Pancreas (tissue), 10 donors: ENCODE data around the gene SLC36A3. TPM values are rescaled to one million over a fixed set of nuclear protein-coding genes. Genes with fewer than 3 reads are reported as not detected.

Experiments used
- ATAC-seq, 4 donors: fragments of 200-7000 bp; cut with Tn5 transposase; one replicate each; pipeline versions ENCODE4 v1.8.0 to v1.9.1; 2020; ENCODE audit warnings: mild to moderate bottlenecking in 4 of 4, moderate library complexity in 4 of 4
- DNase-seq, 6 donors: peaks; one replicate each; pipeline ENCODE4 v3.0.0-alpha.2; 2020
- FAIRE-seq: peaks from 2 replicates; lab custom pipeline; 2012; peaks lifted over from hg19 to GRCh38; lab: Jason Lieb, UNC
- H3K27ac ChIP-seq, 4 donors: fragments of 200-600 bp; sonication (generic); 1 replicate in 3 of 4; 2 replicates in 1 of 4; pipeline versions ENCODE4 v1.5.0 to v1.8.0; 2020
- H3K27me3 ChIP-seq, 4 donors: fragments of 200-600 bp; one replicate each; pipeline ENCODE4 v1.8.0; 2021
- H3K36me3 ChIP-seq, 3 donors: fragments of 200-600 bp; sonication (generic) in 1 of 3; one replicate each; pipeline versions ENCODE4 v1.5.0 to v1.8.0; 2020 to 2021
- H3K4me1 ChIP-seq, 3 donors: fragments of 200-600 bp; one replicate each; pipeline ENCODE4 v1.8.0; 2021
- H3K4me3 ChIP-seq, 4 donors: fragments of 200-600 bp; sonication (generic) in 2 of 4; one replicate each; pipeline versions ENCODE4 v1.5.0 to v1.8.0; 2020 to 2021
- H3K9me3 ChIP-seq, 4 donors: fragments of 200-600 bp; one replicate each; pipeline ENCODE4 v1.8.0; 2021
- WGBS, 2 donors: extraction: QIAGEN DNeasy Blood & Tissue Kit; methylation state at CpG; one replicate each; pipeline ENCODE4 v1.1.7; 2013; 5-methylcytosine and 5-hydroxymethylcytosine counted together
- intact Hi-C, 3 donors: fragments of 100-400 bp; cut with DNase I; formaldehyde crosslinking; loops; one replicate each; pipeline versions ENCODE4 v1.11.1 to v1.14.2; 2022
- polyA plus RNA-seq, 2 donors: library from polyadenylated mRNA; stranded (reverse); fragments of 200-250 nt; gene quantifications; one replicate each; pipeline ENCODE4 v1.2.3, GENCODE V29; 2013
- total RNA-seq, 6 donors: library from RNA; stranded (reverse); fragmentation: NEBNext Ultra II Directional in 4 of 6; extraction: Animal tissue kit (Norgen Biotek cat#: 25700) in 4 of 6; gene quantifications; one replicate each; pipeline versions ENCODE4 v1.2.1 to v1.2.4, GENCODE V29; 2021 to 2023
- TF ChIP-seq, protein P1 (sequence below), 4 donors: fragments of 200-600 bp; sonication (generic) in 3 of 4; IDR thresholded peaks; one replicate each; pipeline versions ENCODE4 v1.5.0 to v1.8.0; 2021; ENCODE audit warnings: antibody characterized with exemption in 4 of 4
- donor health status: healthy with polysubstance abuse.
- donor health status: DM: no; HTN: no; CAD: no; lungs with moderate emphysema.
- donor health status: DM: no; HTN: no; CAD: no.
- donor health status: control.
- donor health status: control.
- donor health status: Bipolar disorder and iron deficiency.
- donor health status: DM: yes; HTN: yes; CAD: no.
- donor health status: DM: no; HTN: no; CAD: no.
- donor health status: DM: no; HTN: no; CAD: no.
- donor health status: DM: yes; HTN: yes; CAD: no.

The SLC36A3 gene
- total and polyA plus RNA-seq, 8 donors, result not detected

GRCh38 chr5:151332857-151333256 lies 29.3 kb upstream of the SLC36A3 start:
- ATAC-seq (no peak), DNase-seq (no peak), FAIRE-seq (no peak)
- Histone ChIP-seq H3K9me3 (no peaks in the 10 kb centered on the region), H3K4me1 (no peaks in the 10 kb centered on the region), H3K36me3 (no peaks in the 10 kb centered on the region), H3K27me3 (no peaks in the 10 kb centered on the region), H3K4me3 (no peak overlapping the region), H3K27ac (no peak overlapping the region)
- TF ChIP-seq, protein P1, sequence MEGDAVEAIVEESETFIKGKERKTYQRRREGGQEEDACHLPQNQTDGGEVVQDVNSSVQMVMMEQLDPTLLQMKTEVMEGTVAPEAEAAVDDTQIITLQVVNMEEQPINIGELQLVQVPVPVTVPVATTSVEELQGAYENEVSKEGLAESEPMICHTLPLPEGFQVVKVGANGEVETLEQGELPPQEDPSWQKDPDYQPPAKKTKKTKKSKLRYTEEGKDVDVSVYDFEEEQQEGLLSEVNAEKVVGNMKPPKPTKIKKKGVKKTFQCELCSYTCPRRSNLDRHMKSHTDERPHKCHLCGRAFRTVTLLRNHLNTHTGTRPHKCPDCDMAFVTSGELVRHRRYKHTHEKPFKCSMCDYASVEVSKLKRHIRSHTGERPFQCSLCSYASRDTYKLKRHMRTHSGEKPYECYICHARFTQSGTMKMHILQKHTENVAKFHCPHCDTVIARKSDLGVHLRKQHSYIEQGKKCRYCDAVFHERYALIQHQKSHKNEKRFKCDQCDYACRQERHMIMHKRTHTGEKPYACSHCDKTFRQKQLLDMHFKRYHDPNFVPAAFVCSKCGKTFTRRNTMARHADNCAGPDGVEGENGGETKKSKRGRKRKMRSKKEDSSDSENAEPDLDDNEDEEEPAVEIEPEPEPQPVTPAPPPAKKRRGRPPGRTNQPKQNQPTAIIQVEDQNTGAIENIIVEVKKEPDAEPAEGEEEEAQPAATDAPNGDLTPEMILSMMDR (IDR thresholded peaks at IDR 0.05), result no peak
- WGBS, 2 donors, result 80 to 81% methylated on average over 2 of the region's 2 CpGs
- intact Hi-C loops, result no loop called here

GRCh38 chr5:151328734-151329133 lies 25.2 kb upstream of the SLC36A3 start:
- Histone ChIP-seq H3K4me1 (no peaks in the 10 kb centered on the region), H3K4me3 (no peak overlapping the region), H3K36me3 (no peaks in the 10 kb centered on the region), H3K27me3 (no peaks in the 10 kb centered on the region), H3K27ac (no peak overlapping the region), H3K9me3 (no peaks in the 10 kb centered on the region)
- DNase-seq (no peak), FAIRE-seq (no peak), ATAC-seq (no peak)
- 81 to 84% methylated on average over 4 of the region's 4 CpGs for WGBS, 2 donors
- intact Hi-C loops, result no loop called here
- TF ChIP-seq, protein P1 (IDR thresholded peaks at IDR 0.05), result no peak

DNA sequence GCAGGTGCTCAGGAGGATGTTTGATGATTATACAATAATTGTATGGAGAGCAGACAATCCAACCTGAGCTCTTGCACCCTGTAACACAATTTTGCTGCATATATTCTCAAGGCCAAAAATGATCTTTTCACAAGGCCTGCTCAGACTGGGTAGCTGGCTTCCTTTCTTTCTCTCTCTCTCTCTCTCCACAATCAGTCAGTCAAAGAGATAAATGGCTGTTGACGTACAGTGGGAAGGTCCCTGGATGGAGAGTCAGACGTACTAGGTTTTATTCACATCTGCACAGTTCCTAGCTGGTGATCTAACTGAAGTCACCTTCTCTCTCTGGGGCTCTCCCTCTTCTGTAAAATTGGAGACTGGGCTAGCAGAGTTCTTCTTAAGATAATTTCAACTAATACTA lies 24.0 kb upstream of the SLC36A3 start:
- H3K27ac ChIP-seq, result no peak overlapping the region
- no peaks in the 10 kb centered on the region for H3K36me3 ChIP-seq
- H3K9me3 ChIP-seq, result no peaks in the 10 kb centered on the region
- intact Hi-C loops, result no loop called here
- 30 to 45% methylated on average over 2 of the region's 2 CpGs for WGBS, 2 donors
- H3K4me3 ChIP-seq, result no peak overlapping the region
- FAIRE-seq, result no peak
- TF ChIP-seq, protein P1 (IDR thresholded peaks at IDR 0.05), result no peak
- H3K4me1 ChIP-seq, result no peaks in the 10 kb centered on the region
- H3K27me3 ChIP-seq, result no peaks in the 10 kb centered on the region
- DNase-seq, result no peak
- no peak for ATAC-seq

DNA sequence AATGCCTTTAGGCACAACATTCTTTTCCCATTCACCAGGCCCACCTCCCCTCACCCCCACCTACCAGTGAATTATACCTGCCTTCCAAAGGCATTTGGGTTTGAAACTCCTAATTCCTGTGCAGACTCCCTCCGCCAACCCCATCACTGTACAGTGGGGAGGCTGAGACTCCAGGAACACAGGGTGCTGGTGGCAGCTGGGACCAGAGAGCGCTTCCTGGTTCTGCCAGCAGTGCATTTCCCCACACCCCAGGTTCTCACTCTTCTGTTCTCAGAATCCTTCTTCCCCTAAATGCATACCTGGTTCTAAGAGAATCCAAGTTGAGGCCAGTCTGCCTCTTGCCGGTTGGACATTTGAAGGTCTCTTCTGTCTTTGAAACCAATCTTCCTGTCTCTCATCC lies 22.7 kb upstream of the SLC36A3 start:
- Histone ChIP-seq H3K9me3 (no peaks in the 10 kb centered on the region), H3K27me3 (no peaks in the 10 kb centered on the region), H3K4me3 (no peak overlapping the region), H3K36me3 (no peaks in the 10 kb centered on the region), H3K4me1 (no peaks in the 10 kb centered on the region), H3K27ac (no peak overlapping the region)
- WGBS, 2 donors, result 90 to 93% methylated on average over 3 of the region's 3 CpGs
- TF ChIP-seq, protein P1 (IDR thresholded peaks at IDR 0.05), result no peak
- ATAC-seq (no peak), DNase-seq (no peak), FAIRE-seq (no peak)
- intact Hi-C loops, result no loop called here

DNA sequence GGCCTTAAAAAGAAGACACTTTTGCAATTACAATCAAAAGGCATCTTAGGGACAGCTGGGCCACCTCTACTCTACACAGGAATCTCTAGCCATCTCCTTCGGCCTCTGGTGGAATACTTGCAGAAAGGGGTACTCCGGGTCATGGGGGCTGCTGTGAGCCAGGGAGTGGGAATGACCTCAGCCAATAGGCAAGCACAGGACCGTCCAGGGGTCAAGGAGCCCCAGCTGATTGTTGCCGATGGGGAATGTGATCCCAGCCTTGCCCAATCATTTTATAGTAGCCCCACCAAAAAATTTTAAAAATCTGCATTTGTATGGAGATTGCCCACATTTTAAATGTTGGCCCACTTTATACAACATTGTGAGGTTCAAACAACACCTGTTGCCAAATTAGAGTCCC lies 16.9 kb upstream of the SLC36A3 start:
- intact Hi-C loops, result no loop called here
- FAIRE-seq, result no peak

More for the DNA sequence above, 16.9 kb upstream of the SLC36A3 start:
- DNase-seq (no peak), ATAC-seq (no peak)
- Histone ChIP-seq H3K27me3 (no peaks in the 10 kb centered on the region), H3K36me3 (no peaks in the 10 kb centered on the region), H3K27ac (no peak overlapping the region), H3K9me3 (no peaks in the 10 kb centered on the region), H3K4me1 (no peaks in the 10 kb centered on the region), H3K4me3 (no peak overlapping the region)
- TF ChIP-seq, protein P1 (IDR thresholded peaks at IDR 0.05), result no peak
- 86 to 88% methylated on average over 4 of the region's 4 CpGs for WGBS, 2 donors
